ENCODE measurements around the gene CARD14. TPM values are rescaled to one million over a fixed set of nuclear protein-coding genes. Genes with fewer than 3 reads are reported as not detected.
"Not testable (repeated sequence)": the region's sequence is repeated elsewhere in the genome, so short reads cannot be mapped to it uniquely, and the experiment has no call there.

The CARD14 gene
- total RNA-seq, 1 donor from 2014 or later = not detected

GRCh38 chr17:80257716-80258213 is 87.9 kb downstream of the CARD14 start:
- DNase-seq = no peak
- intact Hi-C loops (cut with DNase I) = no loop called here

GRCh38 chr17:80258296-80258695 is 88.5 kb downstream of the CARD14 start:
- ATAC-seq (ENCODE audit: poor library complexity); intact Hi-C loops (cut with DNase I); DNase-seq: not testable (repeated sequence)

More at GRCh38 chr17:80257716-80258213, 87.9 kb downstream of the CARD14 start:
- ATAC-seq (ENCODE audit: poor library complexity) = no peak

Other genes starting within 250 kb of the CARD14 start
- 14.0 TPM for gene TBC1D16, start 134.2 kb upstream of the CARD14 start, total RNA-seq
- gene CCDC40, start 133.4 kb upstream of the CARD14 start, total RNA-seq = 4.5 TPM
- gene GAA, start 68.4 kb upstream of the CARD14 start, total RNA-seq = 45.3 TPM
- 32.1 TPM for gene EIF4A3, start 22.9 kb upstream of the CARD14 start, total RNA-seq
- gene SGSH, start 50.3 kb downstream of the CARD14 start, total RNA-seq = 13.4 TPM
- gene SLC26A11, start 50.4 kb downstream of the CARD14 start, total RNA-seq = 5.1 TPM
- 29.9 TPM for gene RNF213, start 90.8 kb downstream of the CARD14 start, total RNA-seq
- gene ENDOV, start 245.1 kb downstream of the CARD14 start, total RNA-seq = 11.7 TPM

Data from Right ventricle myocardium superior (tissue), 1 donor.